D341Med (cell line): ENCODE data around the gene MAGI3.

ENCODE experiments used
- DNase-seq: peaks from one replicate; pipeline ENCODE4 v3.0.0; 2012; ENCODE audit warnings: low spot score

MAGI3 gene

DNA sequence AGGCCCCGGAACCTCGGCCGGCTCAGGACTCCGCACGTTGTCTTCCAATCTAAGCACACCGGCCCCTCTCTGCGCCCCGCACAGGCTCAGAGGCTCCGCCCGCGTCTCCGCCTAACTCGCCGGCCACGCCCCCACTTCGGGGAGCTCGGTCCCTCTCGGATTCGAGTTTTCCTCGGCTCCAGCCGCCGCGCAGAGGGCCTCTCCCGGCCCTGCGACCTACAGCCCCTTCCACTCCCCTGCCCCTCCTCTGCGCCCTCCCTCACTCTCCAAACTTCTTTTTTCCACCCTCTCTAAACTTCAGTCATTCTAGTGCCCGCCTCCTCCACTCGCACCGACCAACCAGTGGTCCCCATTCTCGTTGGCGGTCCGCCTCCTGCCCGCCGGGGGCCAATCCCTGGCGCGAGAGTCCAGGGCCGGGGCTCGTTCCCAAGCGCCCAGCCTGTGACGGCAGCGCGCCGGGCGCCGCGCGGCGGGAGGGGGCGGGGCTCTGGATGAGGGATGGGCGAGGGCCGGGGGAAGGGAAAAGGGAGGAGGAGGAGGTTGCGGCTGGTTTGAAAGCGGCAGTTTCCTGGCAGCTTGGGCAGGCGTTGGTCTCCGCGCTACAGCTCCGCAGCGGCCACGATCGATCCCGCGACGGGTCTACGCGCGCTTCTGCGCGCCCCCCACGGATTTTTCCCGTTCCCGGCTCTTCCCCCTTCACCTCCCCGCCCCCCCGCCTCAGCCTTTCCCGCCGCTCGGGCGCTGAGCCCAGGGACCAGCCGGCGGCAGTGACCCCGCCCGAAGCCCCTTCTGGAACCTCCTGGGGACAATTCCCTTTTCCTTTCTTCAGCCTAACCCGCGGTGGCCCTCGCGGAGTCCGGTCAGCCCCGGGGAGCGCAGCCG, at the start of gene MAGI3:
Gene MAGI3 (plus strand): TSS at position 563 of the 882 bp plus-strand sequence. CDS start 519 bp downstream, outside the sequence.
- DNase-seq, result peak; percentile 94

DNA sequence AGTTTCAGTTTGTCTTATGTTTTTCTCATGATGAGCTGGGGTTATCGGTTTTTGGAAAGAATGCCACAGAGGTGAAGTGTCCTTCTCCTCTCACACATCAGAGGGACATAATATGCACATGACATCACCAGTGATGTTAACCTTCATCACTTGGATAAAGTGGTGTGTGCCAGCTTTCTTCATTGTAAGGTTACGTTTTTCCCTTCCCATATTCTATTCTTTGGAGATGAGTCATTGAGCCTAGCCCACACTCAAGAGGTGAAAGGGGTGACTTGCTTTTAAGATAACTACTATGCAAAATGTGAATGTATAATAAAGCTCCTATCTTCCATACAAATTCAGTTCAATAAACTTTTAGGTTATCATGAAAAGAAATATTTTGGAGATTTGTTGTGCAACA, 36.7 kb upstream of the MAGI3 start:
- no peak for DNase-seq

DNA sequence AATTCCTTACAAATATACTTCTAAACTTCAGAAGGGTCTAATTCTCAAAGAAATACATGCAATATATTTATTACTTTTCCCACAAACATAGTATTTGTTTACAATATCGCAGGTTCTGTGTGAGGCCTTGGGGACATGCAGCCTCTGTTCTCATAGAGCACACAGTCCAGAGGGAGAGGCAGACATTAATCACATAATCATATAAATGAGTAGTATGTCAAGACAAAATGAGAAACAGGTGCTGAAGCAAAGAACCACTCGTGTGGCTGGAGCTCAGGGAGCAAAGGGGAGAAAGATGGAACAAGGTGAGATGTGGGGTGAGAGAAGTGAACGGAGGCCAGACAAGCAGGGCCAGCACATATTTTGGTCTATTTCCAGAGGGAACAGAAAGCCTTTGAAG, 26.4 kb upstream of the MAGI3 start:
- no peak for DNase-seq

DNA sequence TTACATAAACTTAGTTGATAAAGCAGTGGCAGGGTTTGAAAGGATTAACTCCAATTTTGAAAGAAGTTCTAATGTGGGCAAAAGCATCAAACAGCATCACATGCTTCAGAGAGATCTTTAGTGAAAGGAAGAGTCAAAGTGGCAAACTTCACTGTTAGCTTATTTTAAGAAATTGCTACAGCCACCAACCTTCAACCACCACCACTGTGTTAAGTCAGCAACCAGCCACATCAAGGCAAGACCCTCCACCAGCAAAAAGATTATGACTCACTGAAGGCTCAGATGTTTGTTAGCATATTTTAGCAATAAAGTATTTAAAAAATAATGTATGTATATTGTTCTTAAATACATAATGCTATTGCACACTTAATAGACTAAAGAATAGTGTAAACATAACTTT, 21.3 kb upstream of the MAGI3 start:
- DNase-seq, result no peak

DNA sequence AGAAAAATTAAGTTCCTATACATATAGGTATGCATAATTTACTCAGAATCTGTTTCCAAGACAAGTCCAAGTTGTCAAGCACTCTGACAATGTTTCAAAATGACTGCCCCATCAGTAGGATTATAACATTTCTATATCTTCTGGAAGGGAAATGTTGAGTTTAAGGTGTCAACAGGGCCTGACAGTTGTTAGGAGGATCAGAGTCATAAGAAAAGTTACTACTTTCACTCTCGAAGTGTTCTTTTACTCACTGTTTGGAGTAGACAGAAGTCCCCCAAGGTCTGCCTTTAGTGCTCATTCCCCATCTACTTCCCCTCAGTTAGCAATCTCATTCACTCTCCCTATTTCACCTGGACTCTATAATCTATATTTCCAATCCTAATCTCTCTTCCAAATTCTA, 20.6 kb upstream of the MAGI3 start:
- no peak for DNase-seq

DNA sequence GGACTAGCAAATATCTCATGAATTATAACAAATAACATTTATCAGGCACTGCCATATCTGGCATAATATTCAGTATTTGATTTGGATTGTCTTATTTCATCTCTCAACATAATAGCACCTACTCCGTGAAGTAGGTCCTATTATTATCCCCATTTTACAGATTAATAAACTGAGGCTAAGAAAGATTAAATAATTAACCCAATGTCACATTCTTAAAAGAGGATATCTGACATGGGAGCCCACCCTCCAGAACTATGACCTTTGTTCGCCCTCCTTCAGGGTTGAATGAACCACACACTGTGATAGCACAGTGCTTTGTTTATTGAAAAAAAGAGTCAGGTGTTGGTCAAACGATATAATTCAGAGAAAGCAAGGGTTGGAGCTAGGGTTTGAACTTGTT, 19.4 kb upstream of the MAGI3 start:
- DNase-seq, result no peak

DNA sequence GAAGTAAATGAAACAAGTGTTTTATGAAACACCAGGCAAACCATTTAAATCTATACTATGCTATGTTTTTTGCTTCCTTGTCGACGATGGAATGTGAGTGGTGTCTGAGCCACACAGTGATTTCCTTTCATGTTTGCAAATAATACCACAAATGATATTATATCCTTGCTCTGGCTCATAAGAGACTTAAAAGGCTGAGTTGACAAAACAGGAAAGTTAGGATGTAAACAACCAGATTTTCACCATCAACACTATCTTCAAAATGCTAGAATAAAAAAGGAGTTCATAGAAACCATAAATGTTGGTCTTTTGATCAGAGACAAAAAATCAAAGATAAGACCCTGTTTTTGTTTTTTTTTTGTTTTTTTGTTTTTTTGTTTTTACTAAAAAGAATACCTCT, 17.8 kb upstream of the MAGI3 start:
- DNase-seq, result no peak

DNA sequence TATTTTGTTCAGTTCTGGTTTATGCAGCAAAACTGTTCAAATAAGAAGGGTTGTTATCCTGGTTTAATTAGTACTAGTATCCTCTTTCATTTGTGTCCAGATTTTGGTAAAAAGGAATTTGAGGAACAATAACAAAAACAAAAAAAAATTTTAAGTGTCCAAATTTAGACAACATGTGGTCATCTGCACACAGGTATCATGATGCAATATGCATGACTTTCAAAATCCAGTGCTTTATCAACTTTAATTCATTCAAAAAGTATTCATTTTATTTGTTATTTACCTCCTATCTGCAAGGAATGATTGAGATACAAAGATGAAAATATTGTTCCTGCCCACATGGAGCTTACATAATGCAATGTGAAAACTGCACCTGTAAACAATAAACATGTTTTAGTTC, 16.7 kb upstream of the MAGI3 start:
- DNase-seq, result no peak

DNA sequence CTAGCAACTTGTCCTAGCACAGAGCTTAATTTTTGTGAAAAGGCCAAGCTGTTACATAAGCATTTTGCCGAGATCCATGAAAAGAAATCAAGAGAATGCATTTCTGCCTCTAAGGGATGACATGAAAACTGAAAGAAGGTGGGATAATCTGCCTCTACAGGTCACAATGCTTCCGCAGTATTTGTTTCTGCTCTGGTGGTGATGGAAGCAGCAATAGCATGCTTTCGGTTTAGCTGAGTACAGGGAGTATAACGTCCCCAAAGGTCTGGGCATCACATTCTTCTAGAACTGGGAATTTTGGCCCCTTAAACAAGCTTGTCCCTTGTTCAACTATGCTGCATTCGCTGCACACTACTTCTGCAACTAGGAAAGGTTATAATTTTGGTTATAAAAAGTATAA, 14.4 kb upstream of the MAGI3 start:
- no peak for DNase-seq

DNA sequence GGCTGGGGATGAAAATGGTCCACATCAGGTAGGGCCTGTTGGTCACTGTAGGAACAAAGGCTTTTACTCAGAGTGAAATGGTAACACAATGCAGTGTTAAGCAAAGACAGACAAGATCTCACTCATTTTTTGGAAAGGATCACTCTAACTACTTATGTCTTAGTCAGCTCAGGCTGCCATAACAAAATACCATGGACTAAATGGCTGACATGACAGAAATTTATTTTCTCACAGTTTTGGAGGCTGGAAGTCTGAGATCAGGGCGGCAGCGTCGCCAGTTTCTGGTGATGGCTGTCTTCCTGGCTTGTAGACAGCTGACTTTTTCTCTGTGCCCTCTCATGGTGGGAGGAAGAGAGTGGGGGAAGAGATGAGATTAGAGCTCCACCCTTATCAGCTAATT, 10.2 kb upstream of the MAGI3 start:
- DNase-seq, result no peak

DNA sequence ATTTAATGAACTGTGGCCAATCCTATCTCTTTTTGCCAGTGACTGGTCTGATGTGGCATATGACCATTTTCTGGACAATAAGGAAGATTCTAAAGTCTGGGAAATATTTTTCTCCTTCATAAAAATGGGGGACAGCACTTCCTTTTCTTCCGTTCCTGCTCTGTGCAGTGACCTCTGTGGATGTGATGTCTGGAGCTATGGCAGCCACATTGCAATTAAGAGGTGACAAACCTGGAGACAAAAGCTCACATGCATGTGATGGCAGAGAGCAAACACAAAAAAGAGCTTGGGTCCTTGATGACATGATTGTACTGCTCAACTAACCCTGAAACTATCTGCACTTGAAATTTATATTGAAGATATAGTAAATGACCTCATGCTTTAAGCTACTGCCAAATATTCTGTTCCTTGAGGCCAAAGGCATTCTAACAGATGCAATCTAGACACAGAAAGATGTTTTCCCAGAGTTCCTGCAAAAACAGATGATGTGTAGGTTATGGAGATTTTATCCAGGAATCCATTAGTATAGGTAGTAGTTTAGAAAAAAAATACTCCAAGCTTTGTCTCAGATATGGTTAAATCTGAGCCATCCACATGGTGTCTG, 2.2 kb upstream of the MAGI3 start:
- no peak for DNase-seq

DNA sequence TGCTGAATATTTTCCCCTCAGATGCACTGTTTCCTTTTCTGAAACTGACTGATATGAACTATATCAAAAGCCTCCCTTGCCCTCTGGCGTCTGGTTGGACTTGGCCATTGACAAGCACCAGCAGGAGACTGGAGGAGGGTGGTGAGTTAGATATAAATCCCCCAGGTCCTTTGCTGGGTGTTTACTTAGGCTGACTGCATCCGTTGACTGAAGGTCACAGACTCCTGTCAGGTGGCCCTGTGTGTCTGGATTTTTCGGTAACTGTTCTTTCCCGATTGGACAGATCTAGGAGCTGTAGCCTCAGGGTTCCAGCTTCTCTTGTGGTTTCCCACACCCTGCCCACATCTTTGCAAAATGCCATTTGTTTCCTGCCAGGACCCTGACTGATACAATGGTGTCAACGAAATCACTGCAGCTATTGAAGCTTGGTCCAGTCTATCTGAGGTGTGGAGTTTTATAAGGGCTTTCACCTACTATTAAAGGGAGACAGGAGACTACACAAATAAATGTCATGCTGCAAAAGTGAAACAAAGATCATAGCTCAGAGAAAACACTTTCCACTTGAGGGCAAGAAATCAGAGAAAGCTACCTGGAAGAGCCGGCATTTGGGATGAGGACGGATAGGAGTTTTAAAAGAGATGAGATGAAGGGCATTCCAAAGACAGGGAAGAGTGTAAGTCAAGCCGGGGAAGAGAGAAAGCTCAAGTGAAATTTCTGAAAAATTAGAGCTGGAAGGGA, 1.5 kb upstream of the MAGI3 start:
- DNase-seq, result no peak

DNA sequence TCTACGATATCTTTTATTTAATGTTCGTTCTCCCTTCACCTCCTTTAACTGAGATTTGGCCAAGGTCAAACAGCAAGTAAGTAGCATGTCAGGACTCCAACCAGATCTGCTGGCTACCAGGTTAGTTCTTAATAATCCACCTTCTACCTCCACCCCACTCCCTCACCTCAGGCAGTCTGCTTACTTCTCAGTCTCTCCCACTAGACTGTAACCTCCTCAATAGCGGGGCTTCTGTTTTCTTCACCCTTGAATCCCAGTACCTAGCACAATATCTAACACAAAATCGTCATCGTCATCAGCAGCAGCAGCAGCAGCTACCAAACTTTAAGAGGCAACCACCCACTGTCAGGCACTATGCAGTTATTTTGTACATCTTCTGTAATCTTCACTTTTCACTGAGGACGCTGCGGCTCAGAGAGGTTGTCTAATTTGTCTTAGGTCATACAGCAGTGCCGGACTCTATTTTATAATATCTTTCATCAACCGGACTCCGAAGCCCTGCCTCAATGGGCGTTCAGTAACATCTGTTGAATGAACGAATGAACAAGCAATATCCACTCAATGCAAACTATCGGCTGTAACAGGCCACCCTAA, 859 bp upstream of the MAGI3 start:
- DNase-seq, result no peak

DNA sequence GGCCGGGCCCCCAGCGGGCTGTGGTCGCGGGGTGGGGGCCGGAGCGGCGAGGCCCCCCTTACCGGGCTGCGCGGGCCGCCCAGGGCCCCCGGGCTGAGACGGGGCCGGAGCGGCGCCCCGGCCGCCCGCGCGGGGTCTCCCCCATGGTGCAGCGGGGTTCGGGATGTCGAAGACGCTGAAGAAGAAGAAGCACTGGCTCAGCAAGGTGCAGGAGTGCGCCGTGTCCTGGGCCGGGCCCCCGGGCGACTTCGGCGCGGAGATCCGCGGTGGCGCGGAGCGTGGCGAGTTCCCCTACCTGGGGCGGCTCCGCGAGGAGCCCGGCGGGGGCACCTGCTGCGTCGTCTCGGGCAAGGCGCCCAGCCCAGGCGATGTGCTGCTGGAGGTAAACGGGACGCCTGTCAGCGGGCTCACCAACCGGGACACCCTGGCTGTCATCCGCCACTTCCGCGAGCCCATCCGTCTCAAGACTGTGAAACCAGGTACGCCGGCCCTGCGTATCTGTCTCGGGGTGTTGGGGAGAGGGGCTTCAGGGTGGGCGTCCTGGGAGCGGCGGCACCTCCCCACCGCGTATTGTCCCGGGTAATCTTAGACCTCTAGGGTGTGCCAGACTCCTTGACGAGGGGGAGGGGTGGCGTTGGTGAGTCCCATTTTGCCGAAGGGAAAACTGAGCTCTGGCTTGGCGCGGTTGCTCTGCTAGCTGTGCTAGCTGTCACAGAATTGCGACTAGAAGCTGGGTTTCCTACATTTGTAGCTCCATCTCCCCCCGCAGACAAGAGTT, 745 bp downstream of the MAGI3 start:
- DNase-seq, result peak; percentile 64

DNA sequence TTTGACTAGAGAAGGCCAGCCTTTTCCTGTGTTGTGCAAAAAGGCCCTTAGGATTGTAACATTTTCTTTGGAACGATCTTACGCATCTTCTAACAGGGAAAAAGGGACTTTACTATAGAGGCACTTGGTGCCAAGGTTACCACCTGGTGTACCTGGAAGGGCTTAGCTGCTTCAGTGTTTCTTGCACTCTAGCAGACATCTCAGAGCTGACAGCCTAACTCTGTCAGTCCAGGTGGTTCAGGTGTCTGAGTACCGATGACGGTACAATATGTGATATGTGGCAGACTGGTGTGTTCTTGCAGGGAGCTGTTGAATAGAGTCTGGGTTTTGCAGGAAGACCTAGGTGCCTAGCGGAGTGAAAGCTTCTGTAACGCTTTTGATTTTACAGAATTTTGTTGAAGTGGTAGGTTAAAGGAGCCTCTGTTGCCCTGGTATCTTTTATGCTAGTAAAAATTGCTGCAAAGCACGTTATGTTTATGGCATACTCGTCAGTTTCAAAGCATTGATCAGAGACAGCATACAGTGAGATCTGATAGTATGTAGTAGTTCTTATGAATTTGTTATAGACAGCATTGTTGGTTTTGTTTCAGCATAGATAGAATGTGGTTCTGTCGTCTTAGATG, 1.4 kb downstream of the MAGI3 start:
- no peak for DNase-seq

DNA sequence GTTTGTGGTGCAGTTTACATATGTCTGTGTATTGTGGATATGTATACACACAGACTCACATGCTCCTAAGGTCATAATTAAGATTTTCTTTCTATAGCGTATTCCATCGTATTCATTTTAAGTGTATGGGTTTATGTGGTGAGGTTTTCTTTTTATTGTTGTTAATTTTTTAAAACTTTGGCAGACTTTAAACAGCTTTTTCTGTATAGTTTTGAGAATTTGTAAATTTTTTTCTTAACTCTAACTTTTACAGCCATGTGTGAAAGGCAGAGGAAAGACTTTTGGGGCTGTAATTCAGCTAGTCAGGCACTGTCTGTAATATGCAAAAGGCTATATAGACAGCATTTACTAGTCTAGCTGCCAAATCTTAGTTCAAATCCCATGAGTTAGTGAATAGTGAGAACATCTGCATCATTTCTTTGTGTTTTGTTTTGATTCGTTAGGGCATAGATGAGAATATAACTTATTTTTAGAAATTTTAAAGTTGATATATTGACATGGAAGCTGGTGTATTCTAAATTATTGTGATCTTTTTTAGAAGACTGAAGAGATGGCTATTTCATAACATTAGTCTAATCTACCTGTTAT, 2.3 kb downstream of the MAGI3 start:
- no peak for DNase-seq

DNA sequence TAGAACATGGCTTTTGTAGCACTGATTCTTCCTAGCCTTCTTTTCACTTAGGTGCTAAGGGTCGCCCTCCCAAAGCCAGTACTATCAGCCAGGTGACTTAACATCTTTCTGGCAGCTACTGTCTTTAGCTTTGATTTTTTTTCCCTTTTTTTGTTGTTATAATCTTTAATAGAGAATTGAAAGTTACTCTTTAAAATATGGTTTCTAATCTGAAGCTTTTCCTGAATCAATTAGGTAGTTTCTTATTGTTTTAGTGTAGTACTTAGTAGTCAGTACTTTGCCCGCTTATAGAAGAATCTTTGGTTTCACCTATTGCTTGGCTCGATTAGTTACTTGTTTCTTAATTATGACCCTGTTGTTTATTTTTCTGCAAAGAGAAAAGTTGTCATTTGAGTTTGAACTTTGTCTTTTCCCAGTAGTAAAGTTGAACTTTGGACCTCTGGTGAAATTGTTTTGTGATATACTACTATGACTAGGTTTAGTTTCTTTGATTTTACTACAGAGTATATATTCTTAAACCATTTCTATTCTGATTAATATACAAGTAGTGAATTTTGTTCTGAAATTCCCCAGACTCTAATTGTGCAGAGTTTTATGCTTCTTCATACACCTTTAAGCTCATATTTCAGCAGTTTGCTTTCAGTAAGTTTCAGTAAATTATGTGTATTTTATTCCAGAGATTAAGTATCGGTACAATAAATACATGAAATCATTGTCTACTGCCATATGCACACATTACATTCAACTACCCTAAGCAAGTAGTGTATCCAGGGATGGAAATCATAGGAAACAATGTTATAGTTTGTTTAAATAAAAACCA, 3.9 kb downstream of the MAGI3 start:
- no peak for DNase-seq

DNA sequence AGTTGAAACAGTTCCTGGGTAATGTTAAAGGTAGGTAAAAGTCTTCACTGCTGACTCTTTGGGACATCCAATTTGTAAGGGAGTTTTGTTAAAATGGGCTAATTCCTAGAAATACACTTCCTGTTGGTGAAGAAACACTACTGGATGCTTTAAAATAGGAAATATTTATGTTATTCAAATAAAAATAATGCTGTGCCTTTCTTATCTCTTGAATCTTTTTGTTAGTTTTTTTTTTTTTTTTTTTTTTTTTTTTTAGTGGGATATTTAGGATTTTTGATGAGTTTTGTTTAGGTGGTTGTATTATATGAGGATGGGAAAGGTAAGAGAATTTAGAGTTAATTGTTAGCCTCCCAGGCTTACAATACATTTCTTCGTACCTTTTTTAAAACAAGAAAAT, 4.5 kb downstream of the MAGI3 start:
- no peak for DNase-seq

DNA sequence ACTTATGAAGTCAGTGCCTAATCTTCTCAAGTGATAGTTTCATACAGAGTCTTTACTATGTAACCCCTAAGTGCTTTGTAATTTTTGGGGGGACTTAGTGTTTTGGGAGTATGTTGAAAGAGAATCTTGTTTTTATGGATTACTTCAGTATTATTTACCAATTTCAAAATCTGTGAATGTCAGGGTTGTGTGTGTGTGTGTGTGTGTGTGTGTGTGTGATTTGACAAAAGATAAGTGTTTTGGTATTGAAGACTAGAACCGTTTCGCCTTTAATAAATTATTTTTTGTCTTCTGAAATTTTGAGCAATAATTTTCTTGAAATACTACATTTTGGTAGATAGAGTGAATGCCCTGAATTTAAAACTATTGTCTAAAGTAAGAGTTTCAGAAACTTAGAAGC, 5.8 kb downstream of the MAGI3 start:
- DNase-seq, result no peak

DNA sequence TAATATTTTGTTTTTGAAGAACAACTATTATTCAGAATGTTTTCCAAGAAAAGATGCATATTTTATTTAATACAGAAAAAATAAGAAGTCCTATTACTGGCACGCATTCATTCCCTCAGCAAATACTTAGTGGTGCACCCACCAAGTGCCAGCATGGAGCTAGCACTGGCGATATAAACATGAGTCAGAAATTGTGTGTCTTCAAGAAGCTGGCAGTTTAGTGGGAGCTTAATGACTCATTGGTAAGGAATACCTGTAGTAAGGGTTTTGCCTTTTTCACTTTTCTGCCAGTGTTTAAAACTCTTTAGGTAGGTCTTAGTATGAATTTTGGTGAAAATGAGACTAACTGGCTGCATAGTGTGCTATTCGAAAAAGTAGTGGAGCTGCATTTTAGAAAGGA, 6.3 kb downstream of the MAGI3 start:
- no peak for DNase-seq
